GM20000 (cell line): ENCODE measurements around the gene CTLA4.

ENCODE experiments used
- DNase-seq: peaks from one replicate; pipeline ENCODE4 v3.0.0; 2012; ENCODE audit warnings: low spot score
- TF ChIP-seq, protein P1 (sequence below): IDR thresholded peaks from 2 replicates; pipeline ENCODE4 v1.5.1; 2012; ENCODE audit warnings: mild to moderate bottlenecking, control low read depth; ENCODE audit errors: extremely low read depth, missing control alignments

The CTLA4 gene

DNA sequence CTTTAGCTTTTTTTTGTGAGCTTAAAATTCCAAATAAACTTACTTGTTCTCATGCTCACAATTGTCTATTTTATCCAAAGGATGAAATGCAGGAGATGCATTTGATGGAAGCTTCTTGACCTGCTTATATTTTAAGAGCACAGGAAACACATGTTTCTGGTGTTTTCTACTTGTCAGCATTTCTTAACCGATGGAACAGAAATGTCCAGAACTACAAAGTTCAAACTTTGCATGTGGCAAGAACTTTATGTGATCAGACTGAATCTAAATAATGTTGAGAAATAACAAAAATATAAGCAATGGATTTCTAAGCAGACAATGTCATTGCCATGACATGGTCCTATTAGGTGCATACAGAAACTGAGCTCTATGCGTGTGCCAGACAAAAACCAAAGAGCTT lies 9.9 kb upstream of the CTLA4 start:
- TF ChIP-seq, protein P1, sequence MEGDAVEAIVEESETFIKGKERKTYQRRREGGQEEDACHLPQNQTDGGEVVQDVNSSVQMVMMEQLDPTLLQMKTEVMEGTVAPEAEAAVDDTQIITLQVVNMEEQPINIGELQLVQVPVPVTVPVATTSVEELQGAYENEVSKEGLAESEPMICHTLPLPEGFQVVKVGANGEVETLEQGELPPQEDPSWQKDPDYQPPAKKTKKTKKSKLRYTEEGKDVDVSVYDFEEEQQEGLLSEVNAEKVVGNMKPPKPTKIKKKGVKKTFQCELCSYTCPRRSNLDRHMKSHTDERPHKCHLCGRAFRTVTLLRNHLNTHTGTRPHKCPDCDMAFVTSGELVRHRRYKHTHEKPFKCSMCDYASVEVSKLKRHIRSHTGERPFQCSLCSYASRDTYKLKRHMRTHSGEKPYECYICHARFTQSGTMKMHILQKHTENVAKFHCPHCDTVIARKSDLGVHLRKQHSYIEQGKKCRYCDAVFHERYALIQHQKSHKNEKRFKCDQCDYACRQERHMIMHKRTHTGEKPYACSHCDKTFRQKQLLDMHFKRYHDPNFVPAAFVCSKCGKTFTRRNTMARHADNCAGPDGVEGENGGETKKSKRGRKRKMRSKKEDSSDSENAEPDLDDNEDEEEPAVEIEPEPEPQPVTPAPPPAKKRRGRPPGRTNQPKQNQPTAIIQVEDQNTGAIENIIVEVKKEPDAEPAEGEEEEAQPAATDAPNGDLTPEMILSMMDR = no peak
- DNase-seq = no peak

DNA sequence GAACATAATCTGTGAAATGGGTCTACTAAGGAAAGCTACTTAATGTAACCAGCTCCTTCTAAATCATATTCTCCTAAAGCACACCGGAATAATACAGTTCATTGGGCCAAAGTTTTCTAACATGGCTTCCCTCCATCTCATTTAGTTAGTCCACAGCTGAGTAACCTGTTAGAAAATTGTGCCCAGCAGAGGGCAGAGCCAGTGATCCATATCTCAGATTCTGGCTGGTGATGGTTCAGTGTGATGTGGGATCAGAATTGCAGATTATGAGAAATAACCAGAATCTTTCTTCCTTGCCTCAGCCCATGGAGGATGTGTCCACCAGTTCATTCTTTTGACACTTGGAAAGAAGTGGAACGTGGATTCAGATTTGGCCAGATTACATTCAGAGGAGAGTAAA lies 9.4 kb upstream of the CTLA4 start:
- TF ChIP-seq, protein P1 = no peak
- no peak for DNase-seq

DNA sequence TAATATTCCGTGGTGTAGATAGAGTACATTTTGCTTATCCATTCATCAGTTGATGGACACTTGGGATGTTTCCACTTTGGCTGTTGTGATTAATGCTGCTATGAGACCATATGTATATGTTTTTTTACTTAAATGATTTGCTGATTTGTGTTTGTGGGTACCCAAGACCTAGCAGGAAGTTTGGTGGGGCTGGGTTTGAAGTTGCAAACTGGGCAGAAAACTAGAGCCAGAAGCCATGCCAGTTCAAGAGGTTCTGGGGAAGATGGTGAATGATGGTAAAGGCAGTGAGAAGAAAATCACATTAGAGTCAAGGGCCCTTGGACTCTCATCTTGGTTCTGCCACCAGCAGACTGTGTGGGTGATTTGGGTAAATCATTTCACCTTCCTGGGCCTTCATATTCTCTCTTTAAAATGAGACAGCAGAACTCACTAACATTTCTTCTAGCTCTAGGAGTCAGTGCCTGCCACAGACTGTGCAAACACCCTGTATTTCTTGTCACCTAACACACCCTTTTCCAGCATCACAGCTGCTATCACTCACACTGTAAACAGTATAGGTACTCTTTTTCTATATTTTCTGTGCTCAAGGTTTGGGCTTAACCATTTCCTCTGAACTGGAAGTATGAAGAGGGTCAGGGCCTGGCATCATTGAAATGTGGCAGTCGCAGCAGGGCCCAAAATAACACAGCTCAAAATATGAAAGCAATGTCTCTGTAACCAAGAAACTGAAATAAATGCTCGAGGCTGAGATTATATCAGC lies 8.4 kb upstream of the CTLA4 start:
- TF ChIP-seq, protein P1 = no peak
- DNase-seq = no peak

DNA sequence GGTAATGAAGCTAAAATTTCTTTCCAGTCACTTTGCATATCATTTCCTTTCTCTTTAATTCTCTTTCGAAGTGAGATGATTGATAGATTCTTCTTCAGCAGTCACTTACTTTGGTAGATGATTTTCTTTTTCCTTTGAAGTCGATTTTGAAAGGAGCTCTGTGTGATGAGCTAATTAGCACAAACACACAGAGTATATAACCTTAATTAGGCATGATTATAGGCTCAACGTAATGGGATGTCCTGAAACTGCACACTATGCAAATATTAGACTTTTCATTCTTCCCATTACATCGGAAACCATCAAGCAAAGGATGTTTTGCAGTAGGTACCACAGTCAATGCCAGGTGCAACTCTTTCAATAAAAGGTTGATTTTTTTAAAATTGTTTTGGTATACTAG lies 6.4 kb upstream of the CTLA4 start:
- TF ChIP-seq, protein P1 = no peak

DNA sequence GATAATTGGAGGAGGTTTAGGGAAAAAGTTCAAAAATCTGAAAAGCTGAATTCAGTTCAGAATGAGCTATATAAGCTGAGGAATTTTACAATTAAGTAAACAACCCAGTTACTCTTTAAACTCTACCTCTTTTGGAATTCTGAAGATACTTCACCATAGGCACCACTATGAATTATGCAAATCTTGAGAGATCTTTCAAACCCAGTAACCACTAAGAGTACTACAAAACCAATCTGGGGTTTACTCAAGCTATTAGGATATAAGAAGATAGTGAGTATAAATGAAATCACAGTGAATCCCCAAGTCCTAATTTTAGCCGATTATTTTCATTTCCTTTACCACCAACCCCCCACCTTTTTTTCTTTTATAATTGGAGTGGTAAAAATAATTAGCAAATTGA lies 6.0 kb upstream of the CTLA4 start:
- TF ChIP-seq, protein P1 = no peak

More for the DNA sequence above, 6.4 kb upstream of the CTLA4 start:
- no peak for DNase-seq

DNA sequence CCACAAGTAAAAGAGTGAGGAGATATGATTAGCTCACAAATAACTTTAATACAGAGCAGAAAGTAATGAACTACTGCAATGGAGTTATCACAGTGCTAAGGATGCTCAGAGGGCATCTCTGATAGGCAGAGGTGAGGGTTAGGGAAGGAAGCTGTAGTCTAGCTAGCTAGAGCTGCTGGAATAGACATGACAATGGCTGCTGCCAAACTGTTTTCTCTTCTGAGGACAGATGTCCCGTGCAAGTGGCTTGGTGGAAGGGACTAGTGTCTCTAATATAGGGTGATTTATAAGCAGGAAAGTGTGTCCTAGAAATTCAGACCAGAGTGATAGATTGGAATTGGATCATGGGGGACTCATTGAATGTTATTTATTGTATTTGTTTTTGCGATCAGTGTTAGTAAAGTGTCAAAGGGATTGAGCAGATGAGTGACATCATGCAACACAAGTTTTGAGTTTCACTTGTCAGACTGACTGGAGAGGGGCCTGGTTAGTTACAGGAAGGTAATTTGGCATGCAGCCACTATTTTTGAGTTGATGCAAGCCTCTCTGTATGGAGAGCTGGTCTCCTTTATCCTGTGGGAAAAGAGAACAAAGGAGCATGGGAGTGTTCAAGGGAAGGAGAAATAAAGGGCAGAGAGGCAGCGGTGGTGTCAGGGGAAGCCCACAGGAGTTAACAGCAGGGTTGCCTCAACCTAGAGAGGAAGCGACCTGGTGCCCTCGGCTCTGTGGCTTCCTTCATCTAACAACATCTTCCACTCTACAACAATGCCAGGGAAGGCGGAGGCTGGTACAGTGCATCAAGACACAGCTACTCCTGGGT lies 1.9 kb downstream of the CTLA4 start:
- TF ChIP-seq, protein P1 = no peak
- DNase-seq = no peak

More for the DNA sequence above, 6.0 kb upstream of the CTLA4 start:
- DNase-seq = no peak

DNA sequence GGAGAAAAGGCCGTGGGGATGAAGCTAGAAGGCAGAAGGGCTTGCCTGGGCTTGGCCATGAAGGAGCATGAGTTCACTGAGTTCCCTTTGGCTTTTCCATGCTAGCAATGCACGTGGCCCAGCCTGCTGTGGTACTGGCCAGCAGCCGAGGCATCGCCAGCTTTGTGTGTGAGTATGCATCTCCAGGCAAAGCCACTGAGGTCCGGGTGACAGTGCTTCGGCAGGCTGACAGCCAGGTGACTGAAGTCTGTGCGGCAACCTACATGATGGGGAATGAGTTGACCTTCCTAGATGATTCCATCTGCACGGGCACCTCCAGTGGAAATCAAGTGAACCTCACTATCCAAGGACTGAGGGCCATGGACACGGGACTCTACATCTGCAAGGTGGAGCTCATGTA lies 2.9 kb downstream of the CTLA4 start:
- no peak for DNase-seq

More for the DNA sequence above, 2.9 kb downstream of the CTLA4 start:
- TF ChIP-seq, protein P1 = no peak
